Right lung (tissue), 5 donors: ENCODE results near the gene CDR2. TPM values are rescaled to one million over a fixed set of nuclear protein-coding genes. Genes with fewer than 3 reads are reported as not detected.

Experiments used
- DNase-seq, 2 donors: peaks; one replicate each; pipeline ENCODE4 v3.0.0-alpha.2; 2013
- polyA plus RNA-seq, 5 donors: library from polyadenylated mRNA; unstranded; fragments of 120-200 nt; gene quantifications; one replicate each; pipeline versions ENCODE4 v1.2.1 to v1.2.3, GENCODE V29; 2013; ENCODE audit warnings: inconsistent platforms in 1 of 5, low replicate concordance in 1 of 5; ENCODE audit not compliant: insufficient read length in 5 of 5, insufficient read depth in 1 of 5

CDR2 gene
- polyA plus RNA-seq, 5 donors = 23.1 to 31.8 (median 27.3) TPM

- no peak for DNase-seq
Measured at GRCh38 chr16:22325598-22326368, 48.6 kb downstream of the CDR2 start.

GRCh38 chr16:22324787-22325597, 49.4 kb downstream of the CDR2 start:
- no peak for DNase-seq

DNA sequence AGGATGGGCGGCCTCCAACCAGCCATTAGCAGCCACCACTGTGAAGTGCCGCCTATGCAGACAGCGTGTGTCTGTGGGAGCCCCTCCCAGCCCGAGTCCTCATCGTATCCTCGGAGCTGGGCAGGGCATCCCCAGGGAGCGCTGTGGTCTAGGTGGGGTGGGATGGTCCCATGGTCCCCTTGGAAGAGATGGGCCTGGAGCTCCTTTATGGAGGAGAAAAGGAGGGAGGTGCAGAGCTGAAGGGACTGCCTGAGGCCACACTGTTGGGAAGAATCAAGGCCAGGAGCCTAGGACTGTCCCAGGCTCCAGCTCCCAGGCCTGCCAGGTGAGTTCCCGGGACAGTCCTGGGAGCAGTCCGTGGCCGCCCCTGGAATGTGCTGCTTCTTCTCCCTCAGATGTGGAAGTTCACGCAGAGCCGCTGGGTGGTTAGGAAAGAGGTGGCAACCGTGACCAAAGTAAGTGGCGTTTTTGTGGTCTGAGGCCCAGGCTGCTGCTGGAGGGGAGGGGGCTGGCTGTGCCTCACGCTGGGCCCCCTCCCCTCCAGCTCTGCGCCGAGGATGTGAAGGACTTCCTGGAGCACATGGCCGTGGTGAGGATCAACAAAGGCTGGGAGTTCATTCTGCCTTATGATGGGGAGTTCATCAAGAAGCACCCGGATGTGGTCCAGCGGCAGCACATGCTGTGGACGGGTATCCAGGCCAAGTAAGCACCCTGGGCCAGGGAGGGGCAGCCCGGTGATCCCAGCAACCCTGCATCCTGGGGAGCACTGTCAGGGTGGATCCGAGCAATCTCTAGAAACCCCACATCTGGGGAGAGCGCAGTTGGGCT, 50.2 kb downstream of the CDR2 start:
- DNase-seq = no peak

- DNase-seq = no peak
Measured at GRCh38 chr16:22323173-22323958, 51.1 kb downstream of the CDR2 start.

DNA sequence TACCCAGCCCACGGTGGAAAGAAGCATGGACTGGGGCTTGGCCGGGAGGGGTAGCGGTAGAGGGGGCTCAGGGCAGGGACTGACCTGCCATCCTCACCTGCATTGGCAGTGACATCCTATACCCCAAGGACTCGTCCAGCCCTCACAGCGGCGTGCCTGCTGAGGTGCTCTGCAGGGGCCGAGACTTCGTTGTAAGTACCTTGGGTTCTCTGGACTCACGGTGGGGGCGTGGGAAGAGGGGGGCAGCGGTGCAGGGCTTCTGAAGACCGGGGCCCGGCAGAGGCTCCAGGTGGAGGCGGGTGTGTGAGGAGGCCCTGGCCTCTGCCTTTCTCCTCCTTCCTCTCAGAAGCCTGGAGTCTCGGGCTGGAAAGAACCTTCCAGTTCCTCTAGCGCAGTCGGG, 51.7 kb downstream of the CDR2 start:
- no peak for DNase-seq

DNA sequence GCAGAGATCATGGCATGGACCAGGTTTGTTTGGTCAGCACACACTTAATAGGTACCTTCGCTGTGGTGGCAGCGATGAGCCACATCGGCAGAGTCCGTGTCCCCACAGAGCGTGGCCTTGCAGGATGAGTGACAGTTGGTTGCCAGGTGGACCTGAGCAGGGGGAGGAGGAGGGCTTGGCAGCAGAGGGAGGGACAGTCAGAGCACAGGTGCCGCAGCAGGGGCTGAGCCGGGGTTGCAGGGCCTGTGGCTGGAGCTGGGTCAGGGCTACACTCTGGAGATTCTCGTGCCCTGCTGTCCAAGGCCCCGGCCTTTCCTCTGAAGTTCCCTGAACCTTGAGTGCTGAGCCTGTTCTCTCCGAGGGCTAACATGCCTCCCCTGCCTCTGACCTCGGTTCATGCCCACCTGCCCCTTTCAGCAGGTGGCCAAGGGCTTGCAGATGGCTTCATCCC, 52.4 kb downstream of the CDR2 start:
- no peak for DNase-seq

- peak; percentile 38 to 59 for DNase-seq
Measured at GRCh38 chr16:22321340-22322001, 52.9 kb downstream of the CDR2 start.

DNA sequence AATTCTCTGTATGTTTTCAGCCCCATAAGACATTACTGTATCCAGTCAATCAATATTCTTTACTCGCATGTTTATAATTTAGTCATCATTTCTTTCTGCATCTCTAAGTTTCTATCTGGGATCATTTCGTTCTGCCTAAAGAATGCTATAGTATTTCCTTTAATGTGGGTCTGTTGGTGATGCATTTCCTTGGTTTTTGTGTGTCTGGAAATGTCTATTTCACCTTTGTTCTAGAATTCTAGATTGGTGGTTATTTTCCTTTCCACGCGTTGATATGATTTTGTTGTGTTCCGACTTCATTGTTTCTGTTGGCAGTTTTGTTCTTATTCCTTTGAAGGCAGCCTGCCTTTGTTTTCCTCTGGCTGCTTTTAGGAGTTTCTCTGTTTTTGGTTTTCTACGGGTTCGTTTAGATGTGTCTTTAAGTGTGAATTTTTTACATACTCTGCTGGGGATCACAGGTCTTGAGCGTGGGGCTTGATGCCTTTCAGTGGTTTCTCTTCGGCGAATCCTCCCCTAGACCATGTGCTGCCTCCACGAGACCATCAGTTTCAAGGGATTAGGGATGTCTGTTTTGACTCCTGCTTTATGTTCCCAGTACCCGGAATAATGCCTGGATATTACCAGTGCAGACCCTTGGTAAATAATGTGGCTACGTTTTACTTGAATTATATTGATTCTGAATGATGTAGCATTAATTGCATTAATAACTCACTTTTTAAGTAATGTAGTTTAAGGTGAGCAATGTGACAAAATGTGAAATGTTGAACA, 53.7 kb downstream of the CDR2 start:
- DNase-seq = no peak

GRCh38 chr16:22318690-22319358, 55.6 kb downstream of the CDR2 start:
- no peak for DNase-seq

GRCh38 chr16:22317625-22318024, 56.8 kb downstream of the CDR2 start:
- no peak for DNase-seq

- no peak for DNase-seq
Measured at GRCh38 chr16:22317001-22317530, 57.4 kb downstream of the CDR2 start.

DNA sequence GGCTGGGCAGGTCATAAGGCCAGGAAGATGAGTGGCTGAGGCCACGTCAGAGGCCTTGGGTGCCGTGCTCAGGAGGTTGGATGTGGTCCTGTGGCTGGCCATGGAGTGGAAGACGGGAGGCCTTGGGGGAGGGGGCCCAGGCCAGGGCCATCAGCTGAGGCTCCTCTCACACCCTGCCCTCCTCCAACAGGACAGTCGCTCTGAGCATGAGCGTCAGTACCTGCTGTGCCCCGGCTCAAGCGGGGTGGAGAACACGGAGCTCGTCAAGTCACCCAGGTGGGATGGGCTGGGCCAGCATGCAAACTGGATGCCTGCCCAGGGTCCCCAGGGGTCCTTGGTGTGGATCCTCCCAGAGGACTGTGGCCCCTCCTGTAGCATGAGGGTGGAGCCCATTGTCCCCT, 58.0 kb downstream of the CDR2 start:
- no peak for DNase-seq

GRCh38 chr16:22315979-22316378, 58.4 kb downstream of the CDR2 start:
- DNase-seq = no peak

GRCh38 chr16:22314661-22315626, 59.5 kb downstream of the CDR2 start:
- no peak for DNase-seq

DNA sequence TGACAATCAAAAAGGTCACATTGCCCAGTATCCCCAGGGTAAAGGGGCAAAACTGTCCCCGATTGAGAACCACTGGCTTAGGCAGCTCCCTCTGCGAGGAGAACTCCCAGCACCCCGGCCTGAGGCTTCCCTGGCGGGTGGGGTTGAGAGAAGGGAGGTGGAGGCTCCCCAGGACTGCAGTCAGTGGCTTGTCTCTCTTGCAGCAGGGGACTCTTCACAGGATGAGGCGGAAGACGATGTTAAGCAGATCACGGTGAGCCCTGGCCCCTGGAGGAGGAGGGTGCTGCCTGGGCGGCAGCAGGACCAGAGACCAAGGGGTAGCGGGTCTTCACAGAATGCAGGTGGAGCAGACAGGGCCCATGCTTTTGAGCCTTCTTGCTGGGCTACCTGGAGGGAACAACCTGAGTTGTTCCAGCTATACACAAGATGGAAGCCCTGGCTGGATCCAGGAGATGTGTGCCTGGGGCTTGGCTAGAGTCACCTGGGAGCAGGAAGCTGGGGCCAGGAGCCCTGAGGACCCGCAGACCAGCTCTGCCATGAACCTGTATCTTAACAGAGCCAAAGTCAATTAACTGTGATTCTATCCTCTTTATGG, 60.4 kb downstream of the CDR2 start:
- DNase-seq = no peak

- no peak for DNase-seq
Measured at GRCh38 chr16:22312897-22313781, 61.3 kb downstream of the CDR2 start.
